C4-2B (cell line): Measurements from ENCODE around the gene PRKAB1.

Experiments
- H3K27ac ChIP-seq: fragments of 450-650 bp; 2 replicates; pipeline ENCODE4 v1.5.1; 2017
- CTCF ChIP-seq: fragments of 450-650 bp; conservative IDR thresholded peaks from 2 replicates; pipeline ENCODE4 v1.5.1; 2017; ENCODE audit warnings: mild to moderate bottlenecking
- ZFX ChIP-seq: fragments of 450-650 bp; IDR thresholded peaks from 2 replicates; pipeline ENCODE4 v1.6.1; 2017

The PRKAB1 gene

GRCh38 chr12:119630223-119630780 is 37.6 kb upstream of the PRKAB1 start:
- no peak for TF ChIP-seq CTCF
- no peak for TF ChIP-seq ZFX

GRCh38 chr12:119630962-119631550 is 36.9 kb upstream of the PRKAB1 start:
- TF ChIP-seq CTCF (no peak), ZFX (no peak)
- H3K27ac ChIP-seq: no peak overlapping the region

More at GRCh38 chr12:119630223-119630780, 37.6 kb upstream of the PRKAB1 start:
- H3K27ac ChIP-seq: no peak overlapping the region

GRCh38 chr12:119631930-119632678 is 35.8 kb upstream of the PRKAB1 start:
- no peak for TF ChIP-seq ZFX
- TF ChIP-seq CTCF: no peak
- no peak overlapping the region for H3K27ac ChIP-seq

GRCh38 chr12:119634743-119635142 is 33.2 kb upstream of the PRKAB1 start:
- TF ChIP-seq ZFX (no peak), CTCF (no peak)
- no peak overlapping the region for H3K27ac ChIP-seq

GRCh38 chr12:119642986-119643385 is 24.9 kb upstream of the PRKAB1 start:
- H3K27ac ChIP-seq: no peak overlapping the region
- TF ChIP-seq CTCF: peak; percentile 43
- no peak for TF ChIP-seq ZFX

- no peak overlapping the region for H3K27ac ChIP-seq
- TF ChIP-seq CTCF: no peak
Measured at GRCh38 chr12:119644930-119645329, 23.0 kb upstream of the PRKAB1 start.

- TF ChIP-seq CTCF (no peak), ZFX (no peak)
- H3K27ac ChIP-seq: no peak overlapping the region
Measured at GRCh38 chr12:119645535-119646059, 22.3 kb upstream of the PRKAB1 start.
